GM19467 (cell line): ENCODE results near the gene DNAH5.

Experiments used
- ATAC-seq: cut with Tn5 transposase; IDR thresholded peaks from one replicate; pipeline ENCODE4 v1.9.1; 2021; ENCODE audit warnings: mild to moderate bottlenecking, moderate library complexity; ENCODE audit not compliant: unreplicated experiment

Gene DNAH5

DNA sequence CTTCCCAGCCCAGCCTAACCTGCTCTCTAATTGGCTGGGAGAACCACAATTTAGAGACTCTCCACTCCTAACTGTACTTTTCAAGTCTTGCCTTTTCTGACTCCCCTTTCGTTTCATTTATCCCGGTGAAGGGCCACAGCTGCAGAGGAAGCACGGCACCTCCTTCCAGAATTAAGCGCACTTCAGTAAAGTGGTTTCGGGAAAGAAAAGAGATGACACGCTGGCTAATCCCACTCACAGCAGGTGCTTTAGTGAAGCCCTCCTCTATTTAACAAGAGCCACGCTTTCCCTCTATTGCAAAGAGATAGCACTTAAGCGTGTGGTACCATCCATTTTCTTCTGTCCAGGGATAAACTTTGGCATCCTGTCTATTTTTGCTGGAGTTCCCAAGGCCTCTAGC is 4.8 kb downstream of the DNAH5 start:
- ATAC-seq: no peak

DNA sequence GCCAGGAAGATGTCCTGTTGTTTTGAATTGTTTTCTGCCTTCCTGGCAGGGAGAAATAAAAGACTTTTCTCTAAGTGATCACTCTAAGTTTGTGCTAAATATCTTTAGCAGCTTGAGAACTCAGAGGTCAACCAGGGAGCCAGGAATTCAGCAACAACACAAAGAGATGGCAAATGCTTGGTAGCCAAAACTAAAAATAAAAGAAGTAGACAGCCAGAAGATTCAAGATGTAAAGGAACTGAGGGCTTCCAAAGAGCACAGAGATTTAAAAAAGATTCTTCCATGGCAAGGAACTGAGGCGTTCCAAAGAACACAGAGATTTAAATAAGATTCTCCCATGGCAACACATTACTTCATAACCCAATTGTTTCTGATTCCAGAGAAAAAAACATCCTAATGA is 9.6 kb downstream of the DNAH5 start:
- no peak for ATAC-seq

GRCh38 chr5:13934125-13934524 is 10.4 kb downstream of the DNAH5 start:
- no peak for ATAC-seq

DNA sequence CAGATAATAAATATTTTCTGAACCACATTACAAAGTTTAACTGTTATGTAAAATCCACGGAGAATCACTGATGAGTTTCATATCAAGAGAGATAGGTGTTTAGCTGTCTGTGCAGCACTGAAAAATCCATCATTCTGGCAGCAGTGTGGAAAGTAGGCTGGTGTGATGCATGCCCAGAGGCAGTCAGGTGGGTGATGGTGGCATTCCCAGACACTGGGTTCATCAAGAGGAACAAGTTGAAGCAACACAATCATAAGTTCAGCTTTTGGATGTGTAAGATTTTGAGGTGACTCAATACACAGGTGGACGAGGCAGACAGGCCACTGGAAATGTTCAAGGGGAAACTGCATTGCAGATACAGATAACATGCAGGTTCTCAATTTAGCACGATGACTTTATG is 11.9 kb downstream of the DNAH5 start:
- no peak for ATAC-seq

- no peak for ATAC-seq
These were observed 12.5 kb downstream of the DNAH5 start for GRCh38 chr5:13932011-13932410.

DNA sequence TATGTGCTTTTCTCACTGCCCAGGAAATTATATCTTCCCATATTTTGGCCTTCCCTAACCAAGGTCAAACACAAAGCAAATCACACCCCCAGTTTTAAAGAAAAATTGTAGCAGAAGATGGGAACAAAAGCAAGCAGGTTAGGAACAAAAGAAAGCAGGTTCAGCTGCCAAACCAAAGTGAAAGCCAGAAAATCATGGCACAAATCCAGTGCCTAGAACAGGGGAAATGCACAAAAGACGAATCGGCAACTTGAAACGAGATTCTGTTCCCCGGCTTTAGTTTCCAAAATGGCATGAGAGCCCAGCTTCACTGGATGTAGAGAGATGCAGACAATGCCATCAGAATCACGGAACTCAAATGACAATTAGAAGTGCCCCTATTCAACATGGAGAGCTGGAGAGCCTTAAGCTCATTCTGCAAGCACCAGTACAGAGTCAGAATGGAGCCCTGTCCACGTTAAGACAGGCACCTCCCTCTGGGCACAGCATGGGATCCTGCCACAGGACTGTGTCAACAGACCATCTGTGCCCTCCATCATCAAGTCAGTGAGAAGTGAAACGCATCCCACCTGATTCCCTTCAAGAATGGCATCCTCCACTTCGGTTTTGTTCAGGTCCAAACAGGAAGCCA is 13.8 kb downstream of the DNAH5 start:
- ATAC-seq: no peak

DNA sequence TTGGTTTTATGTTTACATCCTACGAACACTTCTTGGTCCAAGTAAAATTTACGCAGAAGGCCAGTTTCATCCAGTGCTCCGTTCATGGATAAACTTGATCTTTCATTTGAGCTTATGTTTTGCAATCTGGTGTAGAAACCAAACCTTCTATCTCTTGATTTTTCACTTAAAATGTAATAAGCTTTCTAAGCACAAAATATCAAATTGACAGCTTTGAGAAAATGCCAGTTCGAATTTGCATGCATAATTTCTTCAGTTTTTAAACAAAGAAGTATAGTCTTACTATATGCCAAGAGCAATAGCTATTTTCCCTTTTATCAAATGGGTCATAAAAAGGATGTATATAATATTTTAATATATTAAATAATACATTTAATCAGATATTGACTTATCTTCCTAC is 17.8 kb downstream of the DNAH5 start:
- no peak for ATAC-seq

DNA sequence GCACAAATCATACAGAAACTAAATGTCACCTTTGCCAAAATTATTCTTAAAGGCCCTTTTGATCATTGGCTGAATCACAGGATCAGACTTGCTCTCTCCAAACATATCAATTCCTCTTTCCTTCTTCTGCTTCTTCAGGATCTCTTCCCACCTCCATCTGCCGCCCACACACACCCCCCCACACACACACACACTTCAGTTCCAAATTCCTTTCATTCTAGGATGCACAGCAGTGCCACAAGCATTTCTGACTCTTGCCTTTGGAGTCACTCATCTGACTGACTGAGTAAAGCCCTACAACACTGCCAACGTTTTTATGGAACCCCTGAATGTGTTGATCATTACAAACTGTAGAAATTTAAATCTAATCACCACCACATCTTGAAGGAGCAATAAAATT is 22.9 kb downstream of the DNAH5 start:
- no peak for ATAC-seq

DNA sequence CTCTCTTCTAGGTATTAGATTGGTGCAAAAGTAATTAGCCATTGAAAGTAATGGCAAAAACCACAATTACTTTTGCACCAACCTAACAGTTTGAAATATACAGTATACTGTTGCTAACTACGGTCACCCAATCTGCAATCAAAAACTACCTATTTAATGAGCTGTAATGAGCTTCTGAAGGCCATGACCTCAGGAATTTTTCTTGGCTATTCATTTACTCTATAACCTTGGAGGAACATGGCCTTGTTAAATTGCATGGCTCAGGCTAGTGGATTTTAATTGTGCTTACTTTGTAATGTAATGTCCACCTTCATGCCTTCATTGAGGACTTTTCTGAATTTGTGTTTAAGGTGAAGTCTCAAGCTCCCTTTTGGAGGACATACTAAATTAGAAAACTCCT is 24.7 kb downstream of the DNAH5 start:
- ATAC-seq: no peak

DNA sequence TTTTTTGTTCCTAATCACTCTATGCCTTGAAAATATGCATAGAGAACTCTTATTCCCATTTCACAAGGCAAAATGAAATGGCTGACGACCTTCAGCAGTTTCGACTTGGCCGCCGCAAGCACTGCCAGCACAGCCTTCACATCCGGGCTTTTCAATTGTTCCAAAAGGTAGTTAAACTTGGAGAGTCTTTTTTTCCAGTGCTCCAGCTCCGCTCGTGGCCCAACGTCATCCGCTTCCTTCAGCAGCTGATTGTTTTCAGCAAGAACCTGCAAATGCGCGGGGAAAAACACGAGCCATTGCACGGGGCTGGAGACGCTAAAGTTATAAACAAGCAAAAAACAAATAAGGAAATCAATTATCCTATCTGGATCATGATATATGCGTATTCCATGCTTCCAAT is 25.4 kb downstream of the DNAH5 start:
- ATAC-seq: no peak

- ATAC-seq: no peak
These were observed 27.4 kb downstream of the DNAH5 start for GRCh38 chr5:13917061-13917460.

GRCh38 chr5:13913962-13914361 is 30.5 kb downstream of the DNAH5 start:
- no peak for ATAC-seq

GRCh38 chr5:13910637-13911288 is 33.7 kb downstream of the DNAH5 start:
- no peak for ATAC-seq

- no peak for ATAC-seq
These were observed 34.3 kb downstream of the DNAH5 start for GRCh38 chr5:13910201-13910600.

DNA sequence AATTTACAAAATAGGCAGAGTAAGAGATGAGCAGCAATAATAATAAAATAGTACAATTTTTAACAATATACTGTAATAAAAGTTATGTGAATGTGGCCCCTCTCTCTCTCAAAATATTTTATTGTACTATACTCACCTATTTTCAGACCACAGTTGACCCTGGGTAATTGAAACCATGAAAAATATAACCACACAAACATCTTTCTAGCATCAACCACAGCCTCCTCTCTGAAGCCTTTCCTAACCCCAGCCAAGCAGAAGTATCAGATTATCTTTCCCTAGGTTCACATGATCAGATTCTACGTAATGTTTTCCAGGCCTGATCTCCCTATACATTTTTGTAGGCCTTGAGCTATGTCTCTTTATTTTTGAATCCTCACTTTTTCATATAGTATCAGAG is 35.2 kb downstream of the DNAH5 start:
- no peak for ATAC-seq

GRCh38 chr5:13898569-13898968 is 45.9 kb downstream of the DNAH5 start:
- no peak for ATAC-seq

- no peak for ATAC-seq
These were observed 66.1 kb downstream of the DNAH5 start for GRCh38 chr5:13878357-13878756.

- ATAC-seq: no peak
These were observed 77.7 kb downstream of the DNAH5 start for GRCh38 chr5:13866792-13867191.

- no peak for ATAC-seq
These were observed 79.2 kb downstream of the DNAH5 start for GRCh38 chr5:13865312-13865711.

DNA sequence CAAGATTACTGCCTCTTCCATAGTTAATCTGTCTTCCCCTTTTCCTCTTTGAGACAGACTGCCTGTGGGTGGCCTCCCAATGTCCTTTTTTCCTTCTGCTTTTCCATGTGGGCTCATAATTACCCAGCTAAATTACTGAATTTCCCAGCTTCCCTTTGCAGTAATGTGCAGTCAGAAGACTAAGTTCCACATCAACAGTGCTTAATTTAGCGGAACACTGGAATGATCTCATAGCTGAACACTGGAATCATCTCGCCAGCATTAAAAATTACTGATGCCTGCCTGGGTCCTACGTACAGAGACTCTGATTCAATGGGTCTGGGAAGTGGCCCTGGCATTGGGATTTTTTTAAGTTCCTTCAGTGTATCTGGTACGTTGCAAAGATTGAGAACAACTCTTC is 84.3 kb downstream of the DNAH5 start:
- no peak for ATAC-seq

- no peak for ATAC-seq
These were observed 85.0 kb downstream of the DNAH5 start for GRCh38 chr5:13859270-13860065.

DNA sequence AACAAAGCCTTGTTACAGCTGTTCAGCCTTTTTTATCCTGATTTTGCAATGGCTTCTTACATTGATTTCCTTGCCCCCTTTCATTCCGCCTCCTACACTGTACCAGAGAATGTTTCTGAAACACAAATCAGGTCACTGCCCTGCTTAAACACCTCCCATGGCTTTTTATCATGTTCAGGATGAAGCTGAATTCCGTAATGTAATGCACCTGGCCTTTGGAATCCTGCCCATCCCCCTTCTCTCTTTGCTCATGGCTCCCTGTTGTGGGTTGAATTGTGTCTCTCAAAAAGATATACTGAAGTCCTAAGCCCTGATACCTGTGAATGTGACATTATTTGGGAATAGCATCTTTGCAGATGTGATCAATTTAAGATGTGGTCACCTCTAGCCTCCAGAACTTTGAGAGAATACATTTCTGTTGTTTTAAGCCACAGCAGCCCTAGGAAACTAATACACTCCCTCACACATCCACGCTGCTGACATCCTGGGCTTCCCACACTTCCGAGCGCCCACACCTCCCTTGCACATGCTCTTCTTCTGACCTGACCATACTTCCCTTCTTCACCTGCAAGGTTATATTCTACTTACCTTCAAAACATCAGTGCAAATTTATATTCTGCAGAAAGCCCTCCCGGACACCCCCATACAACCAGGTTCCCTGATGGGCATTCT is 101.2 kb downstream of the DNAH5 start:
- ATAC-seq: no peak
